OCI-LY7 (cell line): Measurements from ENCODE around the gene CCNG2.

ENCODE experiments used
- EZH2phosphoT487 ChIP-seq: fragments of 200-600 bp; sonication (generic); IDR thresholded peaks from 2 replicates; pipeline ENCODE4 v1.6.1; 2018; ENCODE audit warnings: low read depth, borderline replicate concordance, mild to moderate bottlenecking, mixed run types, antibody characterized with exemption, low read length, moderate library complexity, mixed read lengths
- TF ChIP-seq, protein P1 (sequence below): fragments of 200-600 bp; sonication (generic); conservative IDR thresholded peaks from 2 replicates; pipeline ENCODE4 v1.5.1; 2014; ENCODE audit warnings: mild to moderate bottlenecking, antibody characterized with exemption, low read length, moderate library complexity, mixed read lengths

DNA sequence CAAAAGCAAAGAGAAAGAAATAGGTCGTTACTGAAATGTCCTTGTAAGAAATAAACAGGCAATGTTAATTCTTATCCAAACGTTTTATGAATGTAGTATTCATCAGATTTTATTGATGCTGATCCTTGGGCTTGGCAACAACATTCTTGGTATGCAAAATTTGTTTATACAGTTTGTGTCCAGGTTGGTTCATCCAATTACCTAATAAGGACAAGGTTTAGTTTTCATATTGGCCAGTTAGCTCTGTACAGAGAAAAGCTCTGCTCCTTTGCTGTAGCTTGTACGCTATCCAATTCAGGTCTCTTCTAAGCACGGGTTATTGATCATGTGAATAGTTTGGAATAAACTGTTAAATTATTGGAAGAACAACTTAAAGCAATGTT is 14.4 kb upstream of the CCNG2 start:
- TF ChIP-seq, protein P1, sequence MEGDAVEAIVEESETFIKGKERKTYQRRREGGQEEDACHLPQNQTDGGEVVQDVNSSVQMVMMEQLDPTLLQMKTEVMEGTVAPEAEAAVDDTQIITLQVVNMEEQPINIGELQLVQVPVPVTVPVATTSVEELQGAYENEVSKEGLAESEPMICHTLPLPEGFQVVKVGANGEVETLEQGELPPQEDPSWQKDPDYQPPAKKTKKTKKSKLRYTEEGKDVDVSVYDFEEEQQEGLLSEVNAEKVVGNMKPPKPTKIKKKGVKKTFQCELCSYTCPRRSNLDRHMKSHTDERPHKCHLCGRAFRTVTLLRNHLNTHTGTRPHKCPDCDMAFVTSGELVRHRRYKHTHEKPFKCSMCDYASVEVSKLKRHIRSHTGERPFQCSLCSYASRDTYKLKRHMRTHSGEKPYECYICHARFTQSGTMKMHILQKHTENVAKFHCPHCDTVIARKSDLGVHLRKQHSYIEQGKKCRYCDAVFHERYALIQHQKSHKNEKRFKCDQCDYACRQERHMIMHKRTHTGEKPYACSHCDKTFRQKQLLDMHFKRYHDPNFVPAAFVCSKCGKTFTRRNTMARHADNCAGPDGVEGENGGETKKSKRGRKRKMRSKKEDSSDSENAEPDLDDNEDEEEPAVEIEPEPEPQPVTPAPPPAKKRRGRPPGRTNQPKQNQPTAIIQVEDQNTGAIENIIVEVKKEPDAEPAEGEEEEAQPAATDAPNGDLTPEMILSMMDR: no peak
- TF ChIP-seq EZH2phosphoT487: no peak
